ENCODE measurements around the gene SH3PXD2A.

The SH3PXD2A gene

DNA sequence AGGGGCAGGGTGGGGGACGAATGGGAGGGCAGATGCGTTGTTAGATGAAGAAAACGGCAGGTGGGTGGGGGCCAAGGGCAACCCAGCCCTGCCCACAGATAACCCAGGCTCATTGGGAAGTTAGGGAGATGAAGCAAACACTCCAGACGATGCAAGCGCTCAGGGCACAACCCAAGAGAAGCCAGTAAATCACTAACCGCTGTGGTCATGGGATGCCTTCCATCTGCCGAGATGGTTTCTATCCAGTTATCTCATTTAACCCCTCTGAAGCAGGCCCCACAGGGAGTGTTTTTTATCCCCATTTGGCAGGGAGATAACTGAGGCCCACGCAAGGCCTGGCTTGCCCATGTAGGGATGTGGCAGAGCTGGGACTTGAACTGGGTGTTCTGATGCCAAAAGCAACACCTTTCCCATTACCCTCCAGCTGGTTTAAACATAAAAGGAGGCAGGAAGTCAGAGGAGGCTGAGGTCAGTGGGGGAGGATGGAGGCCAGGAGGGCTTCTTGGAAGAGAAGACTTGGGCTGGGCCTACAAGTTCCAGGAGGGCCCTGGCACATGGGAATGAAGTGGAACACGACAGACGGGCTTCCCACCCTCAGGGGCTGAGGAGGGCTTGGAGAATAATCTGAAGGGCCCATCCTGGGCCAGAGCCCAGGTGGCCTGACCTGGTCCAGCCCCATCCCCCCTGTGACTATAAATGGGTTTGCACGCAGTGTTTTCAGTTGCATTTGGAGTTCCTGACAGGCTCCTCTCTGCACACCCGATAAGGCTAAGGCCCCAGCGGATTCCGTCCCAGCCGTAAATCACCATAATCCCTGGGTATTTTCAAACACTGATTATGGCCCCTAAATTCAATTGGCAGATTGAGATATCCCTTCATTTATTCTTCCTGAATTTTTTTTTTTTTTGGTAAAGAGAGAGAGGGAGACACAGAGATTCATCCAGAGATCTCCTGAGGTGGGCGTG, 281.0 kb downstream of the SH3PXD2A start:
- DNase-seq: no peak

DNA sequence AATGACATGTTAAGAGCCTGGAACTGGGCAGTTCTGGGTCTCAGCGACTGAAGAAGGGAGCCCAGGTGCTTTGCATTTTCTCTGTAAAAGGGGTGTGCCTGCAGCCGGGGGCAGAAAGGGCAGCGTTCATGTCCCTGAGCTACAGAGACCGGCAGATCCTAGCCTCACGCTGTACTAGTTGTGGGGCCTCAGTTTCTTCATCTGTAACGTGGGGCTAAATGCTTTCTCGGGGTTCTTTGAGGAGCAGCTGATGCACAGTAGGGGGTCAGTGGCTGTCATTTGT, 282.2 kb downstream of the SH3PXD2A start:
- no peak for DNase-seq

DNA sequence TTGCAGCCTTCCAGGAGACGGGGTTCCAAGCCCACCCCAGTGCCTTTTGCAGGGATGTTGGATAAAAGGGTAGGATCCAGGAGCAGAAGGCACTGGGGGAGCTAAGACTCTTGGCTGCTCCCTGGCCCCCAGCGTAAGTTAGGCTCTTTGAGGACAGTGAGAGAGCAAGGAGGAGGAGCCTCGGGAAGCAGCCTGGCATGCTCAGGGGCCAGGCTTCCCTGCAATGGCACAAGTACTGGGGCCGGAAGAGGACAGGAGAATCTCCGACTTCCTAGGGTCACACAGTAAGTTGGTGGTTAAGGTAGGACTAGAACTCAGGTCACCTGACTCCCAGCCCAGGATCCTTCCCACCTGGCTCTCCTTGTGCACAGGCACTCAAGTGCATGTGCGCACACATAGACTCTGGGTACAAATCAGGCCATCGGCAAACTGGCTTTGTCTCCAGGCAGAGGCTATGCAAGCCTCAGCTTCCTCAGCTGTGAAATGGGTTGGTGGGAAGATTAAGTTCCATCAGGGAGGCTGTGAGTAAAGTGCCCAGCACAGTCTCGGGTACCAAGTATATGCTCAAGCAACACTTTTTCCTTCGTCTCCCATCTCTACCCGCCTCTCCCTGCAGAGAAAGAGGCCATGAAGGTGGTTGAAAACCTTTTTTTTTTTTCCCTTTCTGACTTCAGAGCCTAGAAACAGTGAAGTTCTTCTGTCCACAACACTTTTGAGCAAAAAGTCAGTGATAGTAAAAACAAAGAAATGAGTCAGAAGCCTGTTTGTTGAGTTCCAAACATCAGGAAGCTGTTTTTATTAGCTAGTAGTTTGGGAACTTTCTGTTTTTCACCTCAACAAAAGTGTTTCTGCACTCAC, 282.8 kb downstream of the SH3PXD2A start:
- DNase-seq: no peak

DNA sequence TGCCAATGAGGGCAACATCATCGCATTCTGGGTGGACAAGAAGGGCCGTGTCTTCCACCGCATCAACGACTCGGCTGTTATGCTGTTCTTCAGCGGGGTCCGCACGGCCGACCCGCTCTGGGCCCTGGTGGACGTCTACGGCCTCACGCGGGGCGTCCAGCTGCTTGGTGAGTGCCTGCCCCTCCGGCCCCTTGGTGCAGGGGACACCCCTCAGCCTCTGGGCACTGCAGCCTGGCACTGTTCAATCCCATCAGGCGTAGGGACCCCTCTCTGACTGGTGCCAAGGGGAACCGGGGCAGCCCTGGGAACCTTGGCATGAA, 283.8 kb downstream of the SH3PXD2A start:
- DNase-seq: no peak

DNA sequence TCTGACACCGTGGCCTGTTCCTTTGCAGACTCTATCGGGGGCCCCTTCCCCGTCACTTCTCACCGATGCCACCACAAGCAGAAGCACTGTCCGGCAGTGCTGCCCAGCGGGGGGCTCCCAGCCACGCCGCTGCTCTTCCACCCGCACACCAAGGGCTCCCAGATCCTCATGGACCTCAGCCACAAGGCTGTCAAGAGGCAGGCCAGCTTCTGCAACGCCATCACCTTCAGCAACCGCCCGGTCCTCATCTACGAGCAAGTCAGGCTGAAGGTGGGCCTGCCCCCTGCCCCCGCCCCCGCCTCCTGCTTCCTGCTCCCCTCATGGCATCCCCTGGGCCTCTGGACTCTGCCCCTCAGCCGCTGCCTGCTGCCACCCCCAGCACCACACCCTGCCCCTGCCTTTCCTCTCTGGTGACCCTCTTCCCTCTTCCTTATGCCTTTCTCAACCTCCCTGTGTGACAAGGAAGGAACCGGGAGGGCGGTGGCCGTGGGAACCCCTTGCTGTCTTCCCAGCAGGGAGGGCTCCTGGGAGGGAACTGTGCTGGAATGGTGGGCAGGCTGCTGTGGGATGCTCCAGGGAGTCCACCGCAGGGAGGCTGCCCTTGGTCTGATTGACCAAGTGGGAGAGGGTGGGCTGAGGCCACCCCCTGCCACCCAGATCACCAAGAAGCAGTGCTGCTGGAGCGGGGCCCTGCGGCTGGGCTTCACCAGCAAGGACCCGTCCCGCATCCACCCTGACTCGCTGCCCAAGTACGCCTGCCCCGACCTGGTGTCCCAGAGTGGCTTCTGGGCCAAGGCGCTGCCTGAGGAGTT, 284.3 kb downstream of the SH3PXD2A start:
- DNase-seq: no peak

DNA sequence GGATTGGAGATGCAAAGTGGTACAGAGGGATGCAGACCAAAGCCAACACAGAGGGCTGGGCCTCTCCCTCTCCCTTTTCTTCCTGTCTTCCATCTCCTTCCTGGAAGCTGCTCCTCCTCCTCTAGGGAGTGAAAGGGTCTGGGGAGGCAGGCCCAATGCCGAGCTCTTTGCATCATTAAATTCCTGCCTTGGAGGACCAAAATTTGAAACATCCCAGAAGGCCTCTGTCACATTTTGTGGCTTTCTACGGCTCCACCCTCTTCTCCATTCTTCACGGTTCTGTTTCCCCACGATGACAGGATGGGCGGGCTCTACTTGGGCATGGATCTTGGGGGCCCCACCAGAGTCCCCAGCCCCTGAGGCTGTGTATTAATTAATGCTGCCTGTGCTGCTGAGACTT, 285.5 kb downstream of the SH3PXD2A start:
- no peak for DNase-seq

DNA sequence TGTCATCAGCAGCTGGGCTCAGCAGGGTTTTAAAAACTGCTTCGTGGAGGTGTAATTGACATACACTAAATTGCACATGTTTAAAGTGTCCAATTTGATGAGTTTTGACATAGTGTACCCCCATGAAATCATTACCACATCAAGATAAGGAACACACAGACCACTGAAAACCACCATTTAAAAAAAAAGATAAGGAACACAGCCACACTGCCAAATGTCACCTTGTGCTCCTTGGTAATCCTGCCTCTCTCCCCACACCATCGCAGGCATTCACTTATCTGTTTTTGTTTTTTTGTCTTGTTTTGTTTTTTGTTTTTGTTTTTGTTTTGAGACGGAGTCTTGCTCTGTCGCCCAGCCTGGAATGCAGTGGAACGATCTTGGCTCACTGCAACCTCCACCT, 286.9 kb downstream of the SH3PXD2A start:
- DNase-seq: no peak

DNA sequence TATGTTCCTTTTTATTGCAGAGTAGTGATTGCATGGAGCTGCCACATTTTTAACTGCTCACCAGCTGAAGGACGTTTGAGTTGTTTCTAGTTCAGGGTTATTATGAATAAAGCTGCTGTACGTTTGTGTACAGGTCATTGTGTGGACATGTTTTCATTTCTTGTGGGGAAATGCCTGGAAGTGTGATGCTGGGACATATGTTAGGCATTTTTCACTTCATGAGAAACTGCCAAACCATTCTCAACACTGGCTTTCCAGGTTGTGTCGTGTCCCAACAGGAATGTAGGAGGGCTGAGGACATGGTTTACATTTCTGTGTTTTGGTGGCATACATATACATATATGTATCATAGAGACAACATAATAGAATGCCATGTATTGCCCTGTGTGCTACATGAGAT, 288.8 kb downstream of the SH3PXD2A start:
- DNase-seq: no peak

DNA sequence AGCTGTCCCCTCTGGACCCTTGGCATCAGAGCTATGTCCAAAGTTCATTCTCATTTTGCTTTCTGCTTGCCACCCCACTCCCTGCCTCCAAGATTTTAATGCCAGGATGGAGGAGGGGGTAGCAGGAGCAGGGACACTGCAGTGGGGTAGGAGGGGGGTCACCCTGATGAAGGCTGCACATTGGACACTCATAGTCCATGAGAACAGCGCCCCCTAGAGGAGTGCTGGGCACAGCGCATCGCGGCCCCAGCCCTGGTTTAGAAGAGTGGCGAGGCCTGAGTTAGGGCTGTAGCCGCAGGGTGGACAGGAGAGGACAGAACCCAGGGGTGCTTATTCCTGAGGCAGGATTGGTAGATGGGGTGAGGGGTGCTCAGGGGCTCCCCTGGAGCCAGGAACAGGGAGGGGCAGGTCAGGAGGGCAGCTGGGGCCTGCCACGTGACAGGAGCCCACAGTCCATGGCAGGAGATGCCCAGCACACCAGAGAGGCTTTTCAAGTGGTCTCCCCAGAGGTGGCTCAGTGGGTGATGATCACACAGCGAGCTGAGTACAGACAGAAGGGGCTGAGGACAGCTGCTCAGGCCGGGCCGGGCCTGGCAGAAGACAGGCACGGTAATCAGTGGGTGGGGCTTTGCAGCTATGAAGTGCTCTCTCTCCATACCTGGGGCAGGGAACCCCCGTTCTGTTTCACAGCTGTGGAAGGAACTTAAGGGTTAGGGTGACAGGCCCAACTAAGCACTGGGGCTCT, 290.4 kb downstream of the SH3PXD2A start:
- no peak for DNase-seq

DNA sequence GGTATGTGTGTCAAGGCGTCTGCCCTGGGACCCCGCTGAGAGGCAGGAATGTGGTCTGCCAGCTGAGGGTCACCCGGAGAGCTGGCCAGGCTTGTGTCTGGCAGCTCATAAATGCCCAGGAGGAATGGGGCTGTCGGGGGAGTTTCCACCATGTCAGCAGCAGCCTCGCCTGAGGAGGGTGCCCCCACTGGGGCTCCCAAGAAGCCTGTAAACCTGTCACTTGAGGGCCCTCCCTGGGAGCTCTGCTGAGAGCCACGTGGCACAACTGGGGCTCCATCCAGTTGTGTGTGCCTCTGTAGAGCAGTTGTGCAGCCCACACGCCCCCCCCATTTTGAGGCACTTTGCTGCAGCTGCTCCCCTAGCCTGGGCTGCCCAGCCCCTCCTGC, 291.3 kb downstream of the SH3PXD2A start:
- no peak for DNase-seq

DNA sequence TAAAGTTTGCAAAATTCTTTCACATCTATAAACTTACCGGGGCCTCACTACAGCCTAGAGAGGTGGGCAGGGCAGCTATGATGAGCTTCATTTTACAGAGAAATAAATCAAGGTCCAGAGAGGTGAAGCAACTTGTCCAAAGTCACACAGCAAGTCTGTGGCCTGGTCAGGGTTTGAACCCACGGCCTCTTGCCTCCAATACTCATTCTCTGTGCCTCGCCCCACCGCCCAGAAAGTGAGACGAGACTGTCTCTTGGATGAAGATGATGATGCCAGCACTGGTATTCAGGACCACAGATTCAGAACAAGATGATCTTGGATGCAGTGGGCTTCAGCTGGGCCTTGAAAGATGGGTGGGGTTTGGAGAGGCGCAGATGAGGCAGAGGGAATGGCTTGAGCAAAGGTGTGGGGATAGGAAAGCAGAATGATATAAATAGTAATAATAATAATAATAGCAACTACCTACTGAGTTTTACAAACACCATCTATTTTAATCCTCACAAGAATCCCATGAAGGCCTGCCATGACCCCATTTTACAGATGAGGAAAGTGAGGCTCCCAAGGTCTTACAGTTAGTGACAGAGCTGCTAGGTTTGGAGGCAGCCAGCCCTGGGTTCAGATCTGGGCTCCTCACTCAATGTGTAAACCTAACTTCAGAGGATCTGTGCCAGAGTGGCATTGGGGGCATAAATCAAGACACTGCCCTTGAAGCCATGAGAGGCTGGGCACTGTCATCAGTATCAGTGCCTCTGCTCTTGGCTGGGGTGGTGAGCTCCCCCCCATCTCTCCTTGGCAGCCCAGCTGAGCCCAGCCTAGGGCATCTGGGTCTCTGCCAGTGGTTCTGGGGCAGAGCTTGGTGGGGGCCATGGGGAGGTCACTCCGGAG, 291.9 kb downstream of the SH3PXD2A start:
- no peak for DNase-seq

DNA sequence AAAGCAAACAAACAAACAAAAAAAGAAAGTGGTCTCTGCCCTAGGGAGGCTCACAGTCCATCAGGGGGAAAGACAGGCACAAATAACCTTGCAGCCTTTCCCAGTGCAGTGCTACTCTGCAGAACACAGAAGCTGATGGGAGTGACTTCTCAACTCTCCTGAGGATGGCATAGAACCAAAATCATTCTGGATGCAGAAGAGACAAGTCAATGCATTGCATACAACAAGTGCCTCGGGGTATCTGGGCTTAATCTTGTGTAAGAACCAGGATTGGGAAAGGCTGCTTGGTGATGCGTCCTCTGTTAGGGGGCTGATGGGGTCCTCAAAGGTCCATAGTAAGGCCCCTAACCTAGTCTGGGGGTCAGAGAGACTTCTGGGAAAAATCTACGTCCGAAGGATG, 293.0 kb downstream of the SH3PXD2A start:
- DNase-seq: no peak

DNA sequence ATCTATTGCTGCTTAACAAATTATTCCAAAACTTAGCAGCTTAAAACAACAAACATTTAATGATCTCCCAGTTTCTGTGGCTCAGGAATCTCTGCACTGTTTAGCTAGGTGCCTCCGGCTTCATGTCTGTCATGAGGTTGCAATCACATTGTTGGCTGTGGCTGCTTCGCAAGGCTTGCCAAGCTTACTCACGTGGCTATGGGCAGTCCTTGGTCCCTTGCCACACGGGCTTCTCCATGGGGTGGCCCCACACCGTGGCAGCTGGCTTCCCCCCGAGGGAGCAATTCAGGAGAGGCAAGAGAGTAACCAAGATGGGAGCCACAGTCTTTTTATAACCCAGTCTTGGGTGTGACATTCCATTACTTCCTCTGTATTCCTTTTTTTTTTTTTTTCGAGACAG, 294.5 kb downstream of the SH3PXD2A start:
- DNase-seq: no peak

DNA sequence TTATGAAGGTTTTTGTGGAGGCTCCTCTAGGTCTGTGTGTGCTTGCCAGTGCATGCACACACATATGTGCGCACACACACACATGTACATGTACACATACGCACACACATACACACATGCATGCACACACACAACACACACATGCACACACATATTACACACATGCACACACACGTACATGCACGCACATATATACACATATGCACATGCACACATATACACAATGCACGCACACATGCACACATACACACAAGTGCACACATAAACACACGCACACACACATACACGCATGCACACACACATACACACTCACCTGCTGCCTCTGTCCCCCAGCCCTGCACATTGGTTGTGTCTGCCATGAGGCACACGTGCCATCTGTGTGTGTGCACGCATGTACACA, 295.6 kb downstream of the SH3PXD2A start:
- DNase-seq: no peak

DNA sequence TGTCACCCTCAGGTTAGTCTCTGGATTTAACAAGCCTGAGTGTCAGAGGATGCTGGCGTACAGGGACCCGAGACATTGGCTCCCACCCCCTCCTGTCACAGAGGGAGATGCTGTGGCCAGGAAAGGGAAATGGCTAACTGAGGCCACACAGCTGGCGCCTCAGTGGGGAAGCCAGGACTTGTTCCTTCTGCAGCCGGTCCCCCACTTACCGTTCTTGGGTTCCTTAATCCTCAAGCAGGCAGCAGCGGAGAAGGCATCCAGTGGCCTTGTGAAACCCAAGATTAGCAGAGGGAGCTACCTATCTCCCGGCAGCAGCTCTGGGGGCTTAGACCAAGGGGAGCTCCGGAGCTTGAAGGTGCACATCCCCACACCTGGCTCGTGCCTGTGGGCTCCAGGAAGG, 296.5 kb downstream of the SH3PXD2A start:
- DNase-seq: no peak

DNA sequence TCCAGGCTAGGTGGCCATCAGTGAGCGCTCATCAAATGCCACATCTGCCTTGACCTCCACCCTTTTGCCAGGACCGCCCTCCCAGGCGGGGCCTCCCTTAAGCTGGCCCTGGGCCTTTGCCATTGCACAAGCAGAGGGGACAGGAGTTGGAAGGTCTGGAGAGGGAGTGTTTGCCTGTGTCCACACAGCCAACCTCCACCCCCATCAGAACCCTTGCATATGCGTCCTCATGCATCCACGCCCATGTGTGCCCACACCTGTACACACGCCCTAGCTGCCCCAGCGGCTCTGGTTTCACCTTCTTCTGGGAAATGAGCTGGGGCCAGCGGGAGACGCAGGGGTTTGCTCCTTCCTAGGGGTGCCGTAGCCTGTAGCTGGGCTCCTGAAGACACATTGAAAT, 297.9 kb downstream of the SH3PXD2A start:
- DNase-seq: no peak

DNA sequence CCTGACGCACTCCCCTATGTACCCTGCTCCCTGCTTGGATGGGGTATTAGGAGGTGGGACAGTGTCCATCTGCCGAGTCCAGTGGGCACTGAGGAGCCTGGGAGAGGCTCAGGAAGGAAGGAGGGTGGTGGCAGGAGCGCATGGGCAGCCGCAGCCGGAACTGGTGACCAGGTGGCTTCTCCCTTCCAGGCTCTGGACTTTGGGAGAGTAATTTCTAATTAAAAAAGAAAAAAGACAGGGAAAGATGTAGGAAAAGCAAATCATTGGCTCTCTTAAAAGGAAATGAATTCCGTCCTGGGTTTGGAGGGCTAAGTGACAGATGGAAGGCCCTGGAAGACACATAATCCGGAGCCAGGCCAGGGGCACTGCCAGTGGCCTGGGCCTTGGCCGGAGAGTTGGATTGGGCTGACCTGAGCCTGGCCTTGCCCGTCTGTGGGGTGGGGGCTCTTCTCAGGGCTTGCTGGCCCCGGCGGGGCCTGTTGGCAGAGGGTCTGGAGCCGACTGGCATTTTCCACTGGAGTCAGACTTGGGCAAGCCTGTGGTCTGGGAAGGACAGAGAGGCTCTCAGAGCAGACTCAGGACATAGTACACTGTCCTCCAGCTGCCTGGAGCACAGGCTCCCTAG, 298.9 kb downstream of the SH3PXD2A start:
- no peak for DNase-seq

DNA sequence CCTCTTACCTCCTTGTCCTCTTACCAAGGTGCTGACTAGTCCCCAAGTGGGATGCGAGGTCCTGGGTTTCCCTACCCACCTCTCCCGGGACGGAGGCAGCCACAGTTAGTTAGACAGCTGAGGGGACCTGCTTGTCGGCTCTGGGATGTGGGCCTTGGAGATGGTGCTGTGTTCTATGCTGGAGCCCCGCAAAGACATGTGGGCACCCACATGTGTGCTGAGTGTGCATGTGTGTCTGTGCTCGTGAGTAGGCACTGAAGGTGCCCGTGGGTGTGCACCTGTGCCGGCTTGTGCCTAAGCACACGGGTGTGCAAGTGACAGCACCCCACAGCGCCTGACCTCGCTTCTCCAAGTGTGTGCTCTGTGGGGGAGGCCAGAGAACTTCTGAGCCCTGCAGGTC, 299.7 kb downstream of the SH3PXD2A start:
- DNase-seq: no peak

DNA sequence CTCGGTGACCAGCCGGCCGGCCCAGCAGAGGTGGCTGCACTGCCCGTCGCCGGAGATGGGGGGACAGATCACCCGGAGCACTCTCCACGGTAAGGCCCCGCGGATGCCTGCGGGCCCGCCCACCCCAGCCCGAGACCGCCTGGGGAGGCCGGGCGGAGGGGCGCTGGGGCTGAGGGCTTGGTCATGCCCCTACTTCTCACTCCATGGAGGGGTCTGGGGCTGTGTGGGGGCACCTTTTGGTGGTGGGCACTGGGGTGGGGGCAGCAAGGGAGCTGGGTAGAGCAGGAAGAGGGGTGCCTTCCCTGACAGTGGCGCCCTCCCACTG, 300.1 kb downstream of the SH3PXD2A start:
- DNase-seq: no peak

DNA sequence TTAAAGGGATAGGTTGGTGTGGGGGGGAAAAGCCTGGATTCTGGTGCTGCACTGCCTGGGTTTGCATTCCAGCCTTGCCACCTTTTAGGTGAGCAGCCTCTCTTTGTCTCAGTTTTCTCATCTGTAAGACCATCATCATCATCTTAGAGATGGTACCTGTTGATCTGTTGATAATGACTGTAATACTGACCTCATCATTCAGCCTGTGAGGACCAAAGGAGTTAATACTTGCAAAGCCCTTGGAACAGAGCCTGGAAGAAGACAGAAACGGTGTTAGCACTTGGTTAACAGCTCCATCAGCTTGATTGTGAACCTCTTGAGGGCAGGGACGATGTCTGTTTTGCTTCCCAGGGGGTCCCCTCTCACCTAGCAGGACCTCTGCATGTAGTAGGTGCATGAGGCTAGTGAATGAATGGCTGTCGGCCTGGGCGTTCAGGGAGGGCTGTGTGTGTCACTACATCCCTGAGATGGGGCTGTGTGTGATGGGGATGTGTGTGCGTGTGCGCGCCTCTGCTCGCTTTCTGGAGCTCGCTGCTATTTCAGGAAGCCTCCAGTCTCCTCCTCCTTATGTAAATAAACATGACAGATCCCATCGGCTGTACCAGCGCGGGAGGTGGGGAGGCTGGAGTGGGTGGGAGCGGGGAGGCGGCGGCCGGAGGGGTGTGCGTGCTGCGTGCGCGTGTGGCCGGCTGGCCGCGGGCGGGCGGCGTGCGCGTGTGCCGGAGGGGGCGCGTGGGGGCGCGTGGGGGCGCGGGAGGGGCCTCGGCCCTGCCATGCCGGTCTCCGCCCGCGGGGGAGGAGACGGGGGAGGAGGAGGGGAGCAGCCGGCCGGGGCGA, 300.7 kb downstream of the SH3PXD2A start:
- DNase-seq: peak in 1 of 2 donors; percentile 4

Data from activated CD4-positive, alpha-beta T cell treated with anti-CD3 and anti-CD28 coated beads for 4 hours (primary cell).